ENCODE measurements around the gene KAT14. TPM values are rescaled to one million over a fixed set of nuclear protein-coding genes. Genes with fewer than 3 reads are reported as not detected.

The KAT14 gene
- total RNA-seq, 1 experiment from 2014 or later: 24.1 TPM

DNA sequence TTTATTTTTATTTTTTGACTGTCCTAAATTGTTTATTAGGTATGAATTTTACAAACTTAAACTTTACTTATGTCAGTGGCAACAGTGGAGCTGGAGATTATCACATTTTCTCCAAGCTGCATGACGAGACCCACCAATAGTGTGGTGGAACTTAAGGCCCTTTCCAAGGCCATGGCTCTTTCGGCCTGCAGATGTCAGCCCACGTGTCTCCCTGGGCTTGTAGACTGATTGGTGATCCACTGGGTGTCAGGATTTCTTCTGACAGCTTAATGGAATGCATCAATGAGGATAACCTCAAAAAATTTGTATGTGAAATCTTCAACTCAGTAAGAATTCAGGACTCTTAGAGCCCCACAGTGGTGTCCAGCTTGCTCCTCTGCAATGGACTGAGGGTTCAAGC, 47.6 kb upstream of the KAT14 start:
- Mint-ChIP-seq H3K4me3 (no peak overlapping the region), H3K27me3 (ENCODE audit: low read depth) (peaks cover 4% of the 10 kb centered on the region), H3K9me3 (no peaks in the 10 kb centered on the region), H3K27ac (no peak overlapping the region), H3K36me3 (no peaks in the 10 kb centered on the region), H3K4me1 (peaks cover 10% of the 10 kb centered on the region)
- POLR2A ChIA-PET: no interaction called here
- no peak for TF ChIP-seq JUN (CRISPR knock-in tag; IDR thresholded peaks at IDR 0.05)
- DNase-seq (ENCODE audit: low spot score) (no peak), ATAC-seq (no peak)
- CTCF ChIA-PET: interaction anchor here (1.1 to 1.7 kb wide), 2 partner anchors 32 to 86 kb away, joined by 3 to 5 read pairs; partner anchors contain the start of gene OVOL2

DNA sequence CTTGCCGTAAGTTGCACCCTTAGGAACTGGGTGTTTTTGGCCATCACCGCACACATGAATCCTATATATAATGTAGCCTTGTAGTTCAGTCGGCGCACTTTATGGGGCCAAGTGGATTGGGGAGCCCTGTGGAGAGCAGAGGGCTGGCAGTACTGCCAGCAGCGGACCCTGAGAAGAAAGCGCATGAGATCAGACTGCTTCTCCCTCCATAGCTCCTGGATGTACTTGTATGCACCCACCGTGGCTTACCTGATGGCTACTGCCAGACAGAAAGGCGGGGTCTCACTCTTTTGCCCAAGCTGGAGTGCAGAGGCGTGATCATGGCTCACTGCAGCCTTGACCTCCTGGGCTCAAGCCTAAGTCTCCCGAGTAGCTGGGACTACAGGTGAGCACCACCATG, 47.2 kb upstream of the KAT14 start:
- Mint-ChIP-seq H3K4me1 (peaks cover 10% of the 10 kb centered on the region), H3K27ac (no peak overlapping the region), H3K4me3 (no peak overlapping the region), H3K27me3 (ENCODE audit: low read depth) (peaks cover 4% of the 10 kb centered on the region), H3K36me3 (no peaks in the 10 kb centered on the region), H3K9me3 (no peaks in the 10 kb centered on the region)
- DNase-seq (ENCODE audit: low spot score): no peak
- POLR2A ChIA-PET: no interaction called here
- CTCF ChIA-PET: interaction anchor here (1.1 to 1.7 kb wide), 2 partner anchors 33 to 85 kb away, joined by 3 to 5 read pairs; partner anchors contain the start of gene OVOL2
- TF ChIP-seq, protein P1, sequence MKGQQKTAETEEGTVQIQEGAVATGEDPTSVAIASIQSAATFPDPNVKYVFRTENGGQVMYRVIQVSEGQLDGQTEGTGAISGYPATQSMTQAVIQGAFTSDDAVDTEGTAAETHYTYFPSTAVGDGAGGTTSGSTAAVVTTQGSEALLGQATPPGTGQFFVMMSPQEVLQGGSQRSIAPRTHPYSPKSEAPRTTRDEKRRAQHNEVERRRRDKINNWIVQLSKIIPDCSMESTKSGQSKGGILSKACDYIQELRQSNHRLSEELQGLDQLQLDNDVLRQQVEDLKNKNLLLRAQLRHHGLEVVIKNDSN (CRISPR knock-in tag; IDR thresholded peaks at IDR 0.05): no peak
- TF ChIP-seq, protein P2, sequence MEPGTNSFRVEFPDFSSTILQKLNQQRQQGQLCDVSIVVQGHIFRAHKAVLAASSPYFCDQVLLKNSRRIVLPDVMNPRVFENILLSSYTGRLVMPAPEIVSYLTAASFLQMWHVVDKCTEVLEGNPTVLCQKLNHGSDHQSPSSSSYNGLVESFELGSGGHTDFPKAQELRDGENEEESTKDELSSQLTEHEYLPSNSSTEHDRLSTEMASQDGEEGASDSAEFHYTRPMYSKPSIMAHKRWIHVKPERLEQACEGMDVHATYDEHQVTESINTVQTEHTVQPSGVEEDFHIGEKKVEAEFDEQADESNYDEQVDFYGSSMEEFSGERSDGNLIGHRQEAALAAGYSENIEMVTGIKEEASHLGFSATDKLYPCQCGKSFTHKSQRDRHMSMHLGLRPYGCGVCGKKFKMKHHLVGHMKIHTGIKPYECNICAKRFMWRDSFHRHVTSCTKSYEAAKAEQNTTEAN (CRISPR knock-in tag; IDR thresholded peaks at IDR 0.05): no peak
- TF ChIP-seq GABPB1 (CRISPR knock-in tag; IDR thresholded peaks at IDR 0.05): no peak
- TF ChIP-seq, protein P3, sequence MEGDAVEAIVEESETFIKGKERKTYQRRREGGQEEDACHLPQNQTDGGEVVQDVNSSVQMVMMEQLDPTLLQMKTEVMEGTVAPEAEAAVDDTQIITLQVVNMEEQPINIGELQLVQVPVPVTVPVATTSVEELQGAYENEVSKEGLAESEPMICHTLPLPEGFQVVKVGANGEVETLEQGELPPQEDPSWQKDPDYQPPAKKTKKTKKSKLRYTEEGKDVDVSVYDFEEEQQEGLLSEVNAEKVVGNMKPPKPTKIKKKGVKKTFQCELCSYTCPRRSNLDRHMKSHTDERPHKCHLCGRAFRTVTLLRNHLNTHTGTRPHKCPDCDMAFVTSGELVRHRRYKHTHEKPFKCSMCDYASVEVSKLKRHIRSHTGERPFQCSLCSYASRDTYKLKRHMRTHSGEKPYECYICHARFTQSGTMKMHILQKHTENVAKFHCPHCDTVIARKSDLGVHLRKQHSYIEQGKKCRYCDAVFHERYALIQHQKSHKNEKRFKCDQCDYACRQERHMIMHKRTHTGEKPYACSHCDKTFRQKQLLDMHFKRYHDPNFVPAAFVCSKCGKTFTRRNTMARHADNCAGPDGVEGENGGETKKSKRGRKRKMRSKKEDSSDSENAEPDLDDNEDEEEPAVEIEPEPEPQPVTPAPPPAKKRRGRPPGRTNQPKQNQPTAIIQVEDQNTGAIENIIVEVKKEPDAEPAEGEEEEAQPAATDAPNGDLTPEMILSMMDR (IDR thresholded peaks at IDR 0.05): no peak
- no peak for TF ChIP-seq SMAD3 (CRISPR knock-in tag; IDR thresholded peaks at IDR 0.05; ENCODE audit: borderline replicate concordance)
- no peak for TF ChIP-seq TP53 (CRISPR knock-in tag; IDR thresholded peaks at IDR 0.05)
- no peak for TF ChIP-seq FOXK1 (CRISPR knock-in tag; IDR thresholded peaks at IDR 0.05)
- TF ChIP-seq ZNF317 (CRISPR knock-in tag; IDR thresholded peaks at IDR 0.05; ENCODE audit: borderline replicate concordance, low read depth): no peak
- TF ChIP-seq ETV6 (CRISPR knock-in tag; IDR thresholded peaks at IDR 0.05): no peak
- no peak for TF ChIP-seq EMX1 (CRISPR knock-in tag; IDR thresholded peaks at IDR 0.05)
- TF ChIP-seq NFYB (CRISPR knock-in tag; conservative IDR thresholded peaks at IDR 0.05; ENCODE audit: low read depth): no peak
- TF ChIP-seq MXD4 (CRISPR knock-in tag; IDR thresholded peaks at IDR 0.05; ENCODE audit: borderline replicate concordance): no peak
- no peak for TF ChIP-seq SOX15 (CRISPR knock-in tag; IDR thresholded peaks at IDR 0.05)
- no peak for TF ChIP-seq ZNF263 (CRISPR knock-in tag; IDR thresholded peaks at IDR 0.05; ENCODE audit: low read depth)
- TF ChIP-seq CREM (CRISPR knock-in tag; IDR thresholded peaks at IDR 0.05): no peak
- no peak for TF ChIP-seq JUN (CRISPR knock-in tag; IDR thresholded peaks at IDR 0.05)
- TF ChIP-seq, protein P4, sequence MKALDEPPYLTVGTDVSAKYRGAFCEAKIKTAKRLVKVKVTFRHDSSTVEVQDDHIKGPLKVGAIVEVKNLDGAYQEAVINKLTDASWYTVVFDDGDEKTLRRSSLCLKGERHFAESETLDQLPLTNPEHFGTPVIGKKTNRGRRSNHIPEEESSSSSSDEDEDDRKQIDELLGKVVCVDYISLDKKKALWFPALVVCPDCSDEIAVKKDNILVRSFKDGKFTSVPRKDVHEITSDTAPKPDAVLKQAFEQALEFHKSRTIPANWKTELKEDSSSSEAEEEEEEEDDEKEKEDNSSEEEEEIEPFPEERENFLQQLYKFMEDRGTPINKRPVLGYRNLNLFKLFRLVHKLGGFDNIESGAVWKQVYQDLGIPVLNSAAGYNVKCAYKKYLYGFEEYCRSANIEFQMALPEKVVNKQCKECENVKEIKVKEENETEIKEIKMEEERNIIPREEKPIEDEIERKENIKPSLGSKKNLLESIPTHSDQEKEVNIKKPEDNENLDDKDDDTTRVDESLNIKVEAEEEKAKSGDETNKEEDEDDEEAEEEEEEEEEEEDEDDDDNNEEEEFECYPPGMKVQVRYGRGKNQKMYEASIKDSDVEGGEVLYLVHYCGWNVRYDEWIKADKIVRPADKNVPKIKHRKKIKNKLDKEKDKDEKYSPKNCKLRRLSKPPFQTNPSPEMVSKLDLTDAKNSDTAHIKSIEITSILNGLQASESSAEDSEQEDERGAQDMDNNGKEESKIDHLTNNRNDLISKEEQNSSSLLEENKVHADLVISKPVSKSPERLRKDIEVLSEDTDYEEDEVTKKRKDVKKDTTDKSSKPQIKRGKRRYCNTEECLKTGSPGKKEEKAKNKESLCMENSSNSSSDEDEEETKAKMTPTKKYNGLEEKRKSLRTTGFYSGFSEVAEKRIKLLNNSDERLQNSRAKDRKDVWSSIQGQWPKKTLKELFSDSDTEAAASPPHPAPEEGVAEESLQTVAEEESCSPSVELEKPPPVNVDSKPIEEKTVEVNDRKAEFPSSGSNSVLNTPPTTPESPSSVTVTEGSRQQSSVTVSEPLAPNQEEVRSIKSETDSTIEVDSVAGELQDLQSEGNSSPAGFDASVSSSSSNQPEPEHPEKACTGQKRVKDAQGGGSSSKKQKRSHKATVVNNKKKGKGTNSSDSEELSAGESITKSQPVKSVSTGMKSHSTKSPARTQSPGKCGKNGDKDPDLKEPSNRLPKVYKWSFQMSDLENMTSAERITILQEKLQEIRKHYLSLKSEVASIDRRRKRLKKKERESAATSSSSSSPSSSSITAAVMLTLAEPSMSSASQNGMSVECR (CRISPR knock-in tag; IDR thresholded peaks at IDR 0.05; ENCODE audit: borderline replicate concordance): no peak
- no peak for TF ChIP-seq FOXJ3 (CRISPR knock-in tag; IDR thresholded peaks at IDR 0.05; ENCODE audit: borderline replicate concordance)
- TF ChIP-seq, protein P5, sequence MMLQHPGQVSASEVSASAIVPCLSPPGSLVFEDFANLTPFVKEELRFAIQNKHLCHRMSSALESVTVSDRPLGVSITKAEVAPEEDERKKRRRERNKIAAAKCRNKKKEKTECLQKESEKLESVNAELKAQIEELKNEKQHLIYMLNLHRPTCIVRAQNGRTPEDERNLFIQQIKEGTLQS (CRISPR knock-in tag; conservative IDR thresholded peaks at IDR 0.05): no peak
- no peak for ATAC-seq
